ENCODE data around the gene WASF3.

- TF ChIP-seq CTCF (IDR thresholded peaks at IDR 0.05; ENCODE audit: low read depth, low read length): no peak
- TF ChIP-seq EZH2phosphoT487 (IDR thresholded peaks at IDR 0.05; ENCODE audit: low read depth): no peak
Measured at GRCh38 chr13:26538363-26539317, 18.8 kb upstream of the WASF3 start.
